CD4-positive, alpha-beta T cell treated with Interleukin-6 for 4 hours (primary cell): Measurements from ENCODE around the gene CRCP.
"Not testable (repeated sequence)": the region's sequence is repeated elsewhere in the genome, so short reads cannot be mapped to it uniquely, and the experiment has no call there.

Experiments
- DNase-seq: peaks from one replicate; pipeline ENCODE4 v3.0.0-alpha.2; 2020; ENCODE audit warnings: mixed read lengths

The CRCP gene

DNA sequence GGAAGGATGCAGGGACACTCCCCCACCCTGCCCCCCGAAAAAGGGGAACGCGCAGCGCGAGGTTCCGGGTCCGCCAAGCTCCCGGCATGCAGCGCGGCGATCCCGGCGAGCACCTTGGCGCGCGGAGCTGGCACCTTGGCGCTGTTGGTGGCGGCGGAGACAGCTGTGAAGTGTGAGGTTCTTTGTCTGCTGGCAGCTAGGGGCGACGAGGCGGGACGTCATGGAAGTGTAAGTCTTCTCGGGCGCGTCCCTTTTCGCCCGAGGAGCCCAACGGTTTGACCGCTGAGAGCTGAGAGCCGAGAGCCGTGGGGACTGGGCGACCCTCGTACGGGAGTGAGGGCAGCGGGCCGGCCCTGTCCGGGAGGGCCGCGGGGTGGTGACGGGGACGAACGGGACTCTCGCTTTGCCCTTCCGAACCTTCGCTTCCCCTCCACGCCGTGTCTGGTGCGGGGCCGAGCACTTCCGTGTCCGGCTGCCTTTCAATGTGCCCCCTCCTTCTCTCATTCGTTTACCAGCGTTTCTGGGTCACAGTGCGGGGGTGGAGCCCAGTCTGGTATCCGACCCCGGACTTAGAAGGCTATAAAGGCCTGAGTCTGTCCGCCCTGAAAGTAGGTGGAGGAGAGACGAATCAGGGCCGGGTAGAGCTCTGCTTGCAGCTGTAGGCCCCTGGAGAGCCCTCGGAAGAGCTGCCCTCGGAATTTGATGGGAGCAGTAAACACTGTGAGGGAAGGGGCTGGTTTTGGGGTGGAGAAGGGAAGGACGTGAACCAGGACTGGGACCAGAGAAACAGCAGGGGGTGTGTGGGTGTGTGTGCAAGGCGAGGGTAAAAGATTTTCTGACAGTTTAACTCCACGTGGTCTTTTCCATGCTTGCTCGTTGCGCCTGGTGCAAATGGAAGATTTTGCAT is at the start of gene CRCP:
CRCP (plus strand) TSS at position 105 of the 907 bp plus-strand sequence; CDS start at position 221, 116 bp downstream.
- DNase-seq, result peak; percentile 82

DNA sequence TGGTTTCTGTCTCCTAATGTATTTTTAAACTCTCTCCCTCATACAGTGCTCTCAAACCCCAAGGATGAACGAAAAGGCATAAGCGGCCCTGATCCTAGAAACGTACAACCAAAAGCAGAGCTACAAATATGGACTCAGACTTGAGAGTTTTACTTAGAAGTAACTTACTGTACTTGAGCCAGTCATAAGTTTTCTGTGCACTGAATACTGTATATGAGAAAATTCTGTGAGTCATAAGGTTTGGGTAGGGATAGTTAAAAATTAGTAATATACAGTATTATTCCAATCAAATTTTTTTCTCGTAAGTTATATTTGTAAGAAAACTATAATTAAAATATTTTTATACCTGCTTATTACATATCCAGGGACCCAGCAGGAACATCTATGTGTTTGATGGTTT is 44.9 kb upstream of the CRCP start:
- no peak for DNase-seq

DNA sequence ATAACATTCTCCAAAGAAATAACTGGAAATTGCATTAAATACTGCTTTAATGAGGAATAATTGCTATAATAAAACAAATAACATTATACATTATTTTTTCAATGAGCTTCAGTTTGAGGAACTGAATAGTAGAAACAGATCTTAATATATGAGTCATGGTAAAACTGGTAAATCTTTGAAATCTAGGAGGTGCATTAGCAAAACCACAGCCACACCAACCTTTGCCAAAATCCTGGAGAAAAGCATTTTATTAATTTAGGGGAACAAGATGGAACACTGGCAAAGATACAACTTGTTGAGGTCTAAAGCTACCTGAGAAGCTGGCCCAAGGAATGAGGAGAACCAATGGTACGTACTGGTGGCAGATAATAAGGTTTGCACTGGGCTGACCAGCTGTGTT is 44.4 kb upstream of the CRCP start:
- DNase-seq, result no peak

DNA sequence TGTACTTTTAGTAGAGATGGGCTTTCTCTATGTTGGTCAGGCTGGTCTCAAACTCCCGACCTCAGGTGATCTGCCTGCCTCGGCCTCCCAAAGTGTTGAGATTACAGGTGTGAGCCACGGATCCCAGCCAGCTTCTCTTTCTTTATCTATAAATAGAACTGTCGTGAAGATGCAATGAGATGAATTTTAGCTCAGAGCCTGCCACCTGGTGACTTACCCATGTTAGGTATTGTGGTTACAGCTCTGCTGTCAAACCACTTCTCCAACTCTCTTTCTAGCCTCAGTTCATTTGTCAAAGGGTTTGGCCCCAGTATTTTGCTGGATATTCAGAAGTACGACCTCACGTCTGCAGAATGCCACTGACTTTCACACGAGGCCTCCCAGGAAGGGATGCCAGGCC is 42.4 kb upstream of the CRCP start:
- not testable (repeated sequence) for DNase-seq

DNA sequence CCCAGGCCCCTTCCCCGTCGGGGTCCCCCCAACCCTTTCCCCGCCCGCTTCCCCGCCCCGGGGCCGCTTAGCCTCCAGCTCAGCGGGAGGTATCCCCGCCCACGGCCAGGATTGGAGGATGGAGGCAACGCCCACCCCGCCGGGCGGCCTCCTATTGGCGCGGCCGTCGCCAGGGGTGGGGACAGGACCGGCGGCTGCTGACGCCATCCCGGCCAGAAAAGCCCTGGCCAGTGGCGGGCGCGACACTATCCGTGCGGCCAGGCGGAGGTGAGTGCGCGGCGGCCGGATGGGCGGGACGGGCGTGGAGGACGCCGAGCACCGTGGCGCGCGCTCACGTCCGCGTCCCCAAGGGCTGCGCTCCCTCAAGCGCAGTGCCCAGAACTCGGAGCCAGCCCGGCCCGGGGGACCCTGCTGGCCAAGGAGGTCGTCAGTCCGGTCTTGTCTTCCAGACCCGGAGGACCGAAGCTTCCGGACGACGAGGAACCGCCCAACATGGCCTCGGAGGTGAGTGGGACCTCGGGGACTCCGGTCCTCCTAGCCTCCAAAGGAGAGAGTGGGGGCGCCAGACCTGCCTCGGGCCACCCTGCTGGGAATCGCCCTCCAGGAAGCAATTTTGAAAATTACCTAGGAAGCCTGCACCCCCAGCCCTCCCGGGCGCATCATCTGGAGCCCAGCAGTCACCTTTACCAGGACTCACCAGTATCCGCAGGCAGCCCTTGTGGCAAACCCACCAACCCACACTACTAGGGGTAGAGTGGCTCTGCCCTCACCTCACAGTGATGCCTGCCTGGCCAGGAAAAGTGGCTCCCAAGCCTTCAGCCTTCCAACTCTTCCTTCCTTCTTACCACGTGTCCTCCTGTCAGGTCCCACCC is 38.8 kb upstream of the CRCP start, which contains the start of gene ASL:
ASL (plus strand) TSS at position 230 of the 872 bp plus-strand sequence; CDS start at position 493, 263 bp downstream.
- peak; percentile 87 for DNase-seq

DNA sequence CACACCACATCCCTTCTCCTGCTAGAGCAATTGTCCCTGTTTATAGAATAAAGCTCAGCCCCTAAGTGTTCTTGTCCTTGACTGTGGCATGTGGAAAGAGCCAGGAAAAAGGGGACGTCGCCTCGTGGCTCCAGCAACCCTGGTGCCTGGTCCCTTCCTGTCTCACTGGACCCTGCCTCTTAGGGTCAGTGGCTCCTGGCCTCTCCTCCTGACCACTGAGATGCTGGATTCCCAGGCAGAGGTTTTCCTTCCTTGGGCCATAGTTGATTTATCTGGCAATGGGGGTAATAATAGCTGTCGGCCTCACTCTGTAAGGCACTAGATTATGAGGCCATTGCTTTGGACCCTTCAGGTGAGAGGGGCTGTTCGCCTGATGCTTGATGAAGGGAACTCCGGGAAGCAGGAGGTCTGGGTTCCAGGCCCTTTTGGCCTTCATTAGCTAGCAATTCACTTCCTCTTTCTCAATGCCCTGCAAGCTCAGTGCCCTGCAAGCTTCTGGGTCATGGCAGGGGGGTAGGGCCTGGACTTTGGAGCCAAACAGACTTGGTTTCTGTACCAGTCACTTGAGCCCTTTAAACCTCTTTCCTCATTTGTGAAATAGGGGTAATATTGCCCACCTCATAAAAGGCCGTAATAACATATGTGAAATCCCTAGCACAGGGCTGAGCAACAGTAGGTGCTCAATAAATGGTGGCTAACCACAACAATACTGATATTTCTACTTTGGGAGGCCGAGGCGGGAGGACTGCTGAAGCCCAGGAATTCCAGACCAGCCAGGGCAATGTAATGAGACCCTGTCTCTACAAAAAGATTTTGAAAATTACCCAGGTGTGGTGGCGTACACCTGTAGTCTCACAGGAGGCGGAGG is 38.0 kb upstream of the CRCP start:
- DNase-seq, result no peak

DNA sequence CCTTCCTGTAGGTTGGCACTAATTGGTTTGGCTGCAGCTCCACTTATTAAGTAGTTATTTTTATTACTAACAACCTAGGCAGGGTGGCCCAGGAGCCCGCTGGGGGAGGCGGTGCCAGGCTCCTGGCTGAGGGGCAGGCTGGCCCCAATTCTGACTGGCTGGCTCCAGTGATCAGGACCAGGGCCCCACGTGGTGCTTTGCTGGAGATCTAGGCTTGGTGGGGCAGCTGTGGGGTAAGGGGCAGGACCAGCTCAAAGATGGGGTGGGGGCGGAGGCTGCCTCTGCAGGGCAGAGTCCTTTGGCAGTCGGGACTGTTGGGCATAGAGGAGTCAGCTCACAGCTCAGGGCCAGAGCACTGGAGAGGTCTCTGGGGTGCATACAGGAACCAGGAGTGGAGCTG is 36.6 kb upstream of the CRCP start:
- no peak for DNase-seq

DNA sequence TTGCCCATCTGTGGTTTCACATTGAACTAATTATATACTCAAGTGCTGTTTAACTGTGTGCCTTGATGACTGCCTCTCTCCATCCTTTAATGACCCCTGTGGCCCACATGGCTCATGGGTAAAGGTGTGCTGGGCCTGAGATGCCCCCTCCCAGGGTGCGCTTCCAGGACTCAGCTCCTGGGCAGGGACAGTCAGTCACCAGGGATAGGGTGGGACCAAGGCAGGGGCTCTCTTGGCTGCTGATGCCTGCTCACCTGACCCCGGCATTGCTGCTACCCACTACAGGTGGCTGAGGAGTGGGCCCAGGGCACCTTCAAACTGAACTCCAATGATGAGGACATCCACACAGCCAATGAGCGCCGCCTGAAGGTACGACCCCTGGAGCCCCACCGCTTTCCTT is 32.6 kb upstream of the CRCP start:
- no peak for DNase-seq

DNA sequence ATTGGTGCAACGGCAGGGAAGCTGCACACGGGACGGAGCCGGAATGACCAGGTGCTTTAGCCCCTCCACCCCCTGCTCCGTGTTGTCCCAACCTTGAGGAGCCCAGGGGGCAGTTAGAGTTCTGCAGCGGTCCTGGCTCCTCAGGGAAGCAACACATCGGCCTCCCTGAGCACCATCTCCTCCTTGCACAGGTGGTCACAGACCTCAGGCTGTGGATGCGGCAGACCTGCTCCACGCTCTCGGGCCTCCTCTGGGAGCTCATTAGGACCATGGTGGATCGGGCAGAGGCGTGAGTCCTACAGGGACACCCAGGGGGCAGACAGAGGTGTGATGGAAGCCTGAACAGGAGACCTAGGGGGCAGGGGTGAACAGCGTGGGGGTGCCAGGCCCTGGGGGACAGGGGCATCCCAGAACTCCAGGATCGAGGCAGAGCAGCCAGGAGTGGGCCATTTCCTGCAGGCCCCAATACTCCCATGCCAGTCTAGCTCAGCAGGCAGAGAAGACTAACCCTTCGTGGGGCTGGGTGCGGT is 31.7 kb upstream of the CRCP start:
- DNase-seq, result no peak

DNA sequence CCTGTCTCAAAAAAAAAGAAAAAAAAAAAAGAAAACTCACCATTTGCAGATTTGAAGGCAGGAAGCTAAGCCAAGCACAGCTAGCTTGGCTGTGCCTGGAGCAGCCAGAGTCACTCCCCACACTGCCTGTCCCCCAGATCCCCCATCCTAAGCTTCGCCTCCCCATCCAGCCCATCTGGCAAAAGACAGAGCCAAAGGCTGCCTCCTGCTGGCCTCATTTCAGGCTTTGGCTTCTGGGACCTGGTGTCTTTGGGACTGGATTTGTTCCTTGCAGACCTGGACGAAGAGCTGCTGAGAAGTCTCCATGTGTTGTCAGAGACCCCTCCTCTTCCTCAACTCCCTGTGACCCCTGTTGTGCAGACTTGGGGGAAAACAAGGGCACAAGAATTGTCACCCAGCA is 31.0 kb upstream of the CRCP start:
- DNase-seq, result no peak

DNA sequence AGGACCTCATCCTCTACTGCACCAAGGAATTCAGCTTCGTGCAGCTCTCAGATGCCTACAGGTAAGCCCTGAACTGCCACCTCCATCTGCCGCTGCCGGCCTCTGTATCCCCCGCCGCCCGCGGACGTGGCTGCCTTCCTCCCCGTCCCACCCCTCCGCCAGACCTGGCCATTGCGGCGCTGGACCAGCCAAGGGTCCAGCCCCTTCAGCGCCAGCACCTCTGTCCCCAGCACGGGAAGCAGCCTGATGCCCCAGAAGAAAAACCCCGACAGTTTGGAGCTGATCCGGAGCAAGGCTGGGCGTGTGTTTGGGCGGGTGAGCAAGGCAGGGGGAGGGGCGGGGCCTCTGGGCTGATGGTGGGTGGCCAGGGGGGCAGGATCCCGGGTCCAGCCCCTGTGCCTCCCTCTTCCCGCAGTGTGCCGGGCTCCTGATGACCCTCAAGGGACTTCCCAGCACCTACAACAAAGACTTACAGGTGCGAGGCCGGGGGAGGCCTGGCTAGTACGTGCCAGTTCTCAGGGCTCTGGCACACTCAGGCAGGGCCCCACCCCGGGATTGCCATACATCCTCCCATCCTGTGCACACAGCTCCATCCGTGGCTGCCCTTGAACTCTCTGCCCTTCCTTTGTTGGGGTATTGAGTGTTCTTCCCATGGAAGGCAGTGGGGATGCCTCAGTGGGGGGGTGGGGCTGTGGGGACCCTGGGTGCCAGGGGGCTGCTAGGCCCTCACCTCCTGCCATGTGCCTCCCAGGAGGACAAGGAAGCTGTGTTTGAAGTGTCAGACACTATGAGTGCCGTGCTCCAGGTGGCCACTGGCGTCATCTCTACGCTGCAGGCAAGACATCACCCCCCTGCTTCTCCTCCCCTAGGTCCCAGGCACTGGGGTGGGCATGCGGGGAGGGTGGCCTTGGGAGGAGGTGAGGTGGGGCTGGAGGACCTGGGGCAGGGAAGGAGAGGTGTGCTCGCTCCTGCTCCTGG is 25.5 kb upstream of the CRCP start:
- DNase-seq, result no peak

DNA sequence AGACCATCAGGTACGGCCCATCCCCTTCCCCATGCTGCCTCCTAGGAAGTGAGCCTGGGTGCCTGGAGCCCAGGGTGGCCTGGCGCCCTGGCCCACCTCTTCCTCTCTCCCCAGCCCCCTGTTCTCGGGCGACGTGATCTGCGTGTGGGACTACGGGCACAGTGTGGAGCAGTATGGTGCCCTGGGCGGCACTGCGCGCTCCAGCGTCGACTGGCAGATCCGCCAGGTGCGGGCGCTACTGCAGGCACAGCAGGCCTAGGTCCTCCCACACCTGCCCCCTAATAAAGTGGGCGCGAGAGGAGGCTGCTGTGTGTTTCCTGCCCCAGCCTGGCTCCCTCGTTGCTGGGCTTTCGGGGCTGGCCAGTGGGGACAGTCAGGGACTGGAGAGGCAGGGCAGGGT is 22.0 kb upstream of the CRCP start:
- DNase-seq, result no peak

DNA sequence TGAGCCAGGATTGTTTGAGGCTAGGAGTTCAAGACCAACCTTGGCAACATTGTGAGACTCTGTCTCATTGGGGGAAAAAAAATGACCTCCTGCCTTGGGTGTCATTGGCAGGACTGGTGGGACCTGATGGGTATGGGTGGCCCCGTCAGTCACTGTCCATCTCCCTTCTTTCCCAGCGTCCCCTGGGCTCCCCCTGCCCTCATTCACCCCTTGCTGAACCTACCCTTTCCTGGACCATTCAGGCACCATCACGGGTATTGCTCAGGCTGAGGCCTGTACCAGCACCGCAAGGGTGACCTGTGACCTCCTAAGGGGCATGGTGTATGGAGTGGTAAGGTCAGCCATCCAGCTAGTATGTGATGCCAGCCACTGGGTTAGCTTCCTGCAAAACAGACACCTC is 19.6 kb upstream of the CRCP start:
- DNase-seq, result no peak

DNA sequence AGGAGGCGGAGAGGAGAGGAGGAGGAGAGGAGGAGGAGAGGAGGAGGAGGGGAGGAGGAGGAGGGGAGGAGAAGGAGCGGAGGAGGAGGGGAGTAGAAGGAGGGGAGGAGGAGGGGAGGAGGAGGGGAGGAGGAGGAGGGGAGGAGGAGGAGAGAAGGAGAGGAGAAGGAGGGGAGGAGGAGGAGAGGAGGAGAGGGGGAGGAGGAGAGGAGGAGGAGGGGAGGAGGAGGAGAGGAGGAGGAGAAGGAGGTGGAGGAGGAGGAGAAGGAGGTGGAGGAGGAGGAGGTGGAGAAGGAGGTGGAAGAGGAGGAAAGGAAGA is 15.5 kb upstream of the CRCP start:
- DNase-seq, result no peak

DNA sequence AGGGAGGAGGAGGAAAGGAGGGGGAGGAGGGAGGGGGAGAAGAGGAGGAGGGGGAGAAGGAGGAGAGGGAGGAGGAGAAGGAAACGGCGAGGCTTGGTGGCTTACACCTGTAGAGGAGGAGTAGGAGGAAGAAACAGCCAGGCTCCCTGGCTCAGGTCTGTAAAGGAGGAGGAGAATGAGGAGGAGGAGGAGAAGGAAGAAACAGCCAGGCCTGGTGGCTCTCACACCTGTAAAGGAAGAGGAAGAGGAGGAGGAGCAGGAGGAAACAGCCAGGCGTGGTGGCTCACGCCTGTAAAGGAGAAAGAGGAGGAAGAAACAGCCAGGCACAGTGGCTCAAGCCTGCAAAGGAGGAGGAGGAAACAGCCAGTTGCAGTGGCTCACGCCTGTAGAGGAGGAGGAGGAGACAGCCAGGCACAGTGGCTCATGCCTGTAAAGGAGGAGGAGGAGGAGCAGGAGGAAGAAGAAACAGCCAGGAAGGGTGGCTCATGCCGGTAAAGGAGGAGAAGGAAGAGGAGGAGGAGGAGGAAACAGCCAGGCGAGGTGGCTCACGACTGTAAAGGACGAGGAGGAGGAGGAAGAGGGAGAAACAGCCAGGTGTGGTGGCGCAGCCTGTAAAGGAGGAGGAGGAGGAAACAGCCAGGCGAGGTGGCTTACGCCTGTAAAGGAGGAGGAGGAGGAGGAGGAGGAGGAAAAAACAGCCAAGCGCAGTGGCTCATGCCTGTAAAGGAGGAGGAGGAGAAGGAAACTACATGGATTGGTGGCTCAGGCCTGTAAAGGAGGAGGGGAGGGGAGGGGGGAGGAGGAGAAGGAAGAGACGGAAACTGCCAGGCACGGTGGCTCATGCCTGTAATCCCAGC is 14.9 kb upstream of the CRCP start:
- peak; percentile 57 for DNase-seq

DNA sequence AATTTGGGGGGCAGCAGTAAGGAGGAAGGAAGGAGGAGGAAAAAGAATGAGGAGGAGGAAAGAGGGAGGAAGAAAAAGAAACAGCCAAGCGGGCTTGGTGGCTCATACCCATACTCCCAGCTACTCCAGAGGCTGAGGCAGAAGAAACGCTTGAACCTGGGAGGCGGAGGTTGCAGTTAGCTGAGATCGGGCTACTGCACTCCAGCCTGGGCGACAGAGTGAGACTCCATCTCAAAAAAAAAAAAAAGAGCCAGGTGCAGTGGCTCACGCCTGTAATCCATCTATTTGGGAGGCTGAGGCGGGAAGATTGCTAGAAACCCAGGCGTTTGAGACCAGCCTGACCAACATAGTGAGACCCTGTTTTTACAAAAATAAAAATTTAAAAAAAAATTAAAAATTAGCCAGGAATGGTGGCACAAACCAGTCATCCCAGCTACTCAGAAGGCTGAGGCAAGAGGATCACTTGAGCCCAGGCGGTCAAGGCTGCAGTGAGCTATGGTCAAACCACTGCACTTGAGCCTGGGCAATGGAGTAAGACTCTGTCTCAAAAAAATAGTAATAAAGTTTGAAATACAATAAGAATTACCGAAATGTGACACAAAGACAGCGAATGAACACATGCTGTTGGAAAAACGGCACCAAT is 14.1 kb upstream of the CRCP start:
- no peak for DNase-seq

DNA sequence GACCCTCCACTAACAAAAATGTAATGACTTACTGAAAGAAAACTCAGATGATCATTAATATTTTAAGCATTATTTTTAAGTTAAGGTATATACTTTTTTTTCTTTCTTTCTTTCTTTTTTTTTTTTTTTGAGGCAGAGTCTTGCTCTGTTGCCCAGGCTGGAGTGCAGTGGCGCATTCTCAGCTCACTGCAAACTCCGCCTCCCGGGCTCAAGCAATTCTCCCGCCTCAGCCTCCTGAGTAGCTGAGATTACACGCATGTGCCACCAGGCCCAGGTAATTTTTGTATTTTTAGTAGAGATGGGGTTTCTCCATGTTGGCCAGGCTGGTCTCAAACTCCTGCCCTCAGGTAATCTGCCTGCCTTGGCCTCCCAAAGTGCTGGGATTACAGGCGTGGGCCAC is 12.5 kb upstream of the CRCP start:
- not testable (repeated sequence) for DNase-seq

DNA sequence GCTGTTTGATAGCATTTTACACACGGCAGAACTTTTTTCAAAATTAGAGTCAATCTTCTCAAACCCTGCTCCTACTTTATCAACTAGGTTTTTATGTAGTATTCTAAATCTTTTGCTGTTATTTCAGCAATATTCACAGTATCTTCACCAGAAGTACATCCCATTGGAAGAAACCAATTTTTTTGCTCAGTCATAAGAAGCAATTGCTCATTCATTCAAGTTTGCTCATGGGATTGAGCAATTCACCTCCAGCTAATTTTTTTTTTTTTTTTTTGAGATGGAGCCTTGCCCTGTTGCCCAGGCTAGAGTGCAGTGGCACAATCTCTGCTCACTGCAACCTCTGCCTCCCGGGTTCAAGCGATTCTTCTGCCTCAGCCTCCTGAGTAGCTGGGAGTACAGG is 10.7 kb upstream of the CRCP start:
- not testable (repeated sequence) for DNase-seq

DNA sequence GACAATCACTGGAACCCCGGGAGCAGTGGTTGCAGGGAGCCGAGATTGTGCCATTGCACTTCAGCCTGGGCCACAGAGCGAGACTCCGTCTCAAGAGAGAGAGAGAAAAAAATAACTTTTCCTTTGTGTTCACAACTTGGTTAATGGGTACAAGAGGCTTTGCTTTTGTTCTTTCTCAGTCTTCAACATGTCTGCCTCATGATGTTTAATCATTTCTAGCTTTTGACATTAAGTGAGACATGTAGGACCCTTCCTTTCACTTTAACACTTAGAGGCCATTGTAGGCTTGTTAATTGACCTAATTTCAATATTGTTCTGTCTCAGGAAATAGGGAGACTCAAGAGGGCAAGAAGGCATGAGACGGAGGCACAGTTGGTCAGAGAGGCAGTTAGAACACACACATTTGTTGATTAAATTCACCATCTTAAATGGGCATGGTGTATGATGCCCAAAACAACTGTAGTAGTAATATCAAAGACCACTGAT is 9.3 kb upstream of the CRCP start:
- no peak for DNase-seq

DNA sequence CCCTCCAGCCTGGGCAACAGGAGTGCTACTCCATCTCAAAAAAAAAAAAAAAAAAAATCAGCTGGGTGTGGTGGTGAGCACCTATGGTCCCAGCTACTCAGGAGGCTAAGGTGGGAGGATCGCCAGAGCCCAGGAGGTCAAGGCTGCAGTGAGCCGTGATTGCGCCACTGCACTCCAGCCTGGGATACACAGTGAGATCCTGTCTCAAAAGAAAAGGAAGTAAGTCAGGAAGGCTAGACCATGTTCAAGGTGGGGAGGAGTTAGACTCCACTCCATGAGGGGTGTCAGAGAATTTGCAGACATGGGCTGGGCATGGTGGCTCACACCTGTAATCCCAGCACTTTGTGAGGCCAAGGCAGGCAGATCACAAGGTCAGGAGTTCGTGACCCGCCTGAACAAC is 6.2 kb upstream of the CRCP start:
- not testable (repeated sequence) for DNase-seq
